SK-N-MC (cell line): ENCODE data around the gene LRRC36.

Source experiments
- DNase-seq: peaks from one replicate; pipeline ENCODE4 v3.0.0-alpha.2; 2011; ENCODE audit warnings: low read depth, low spot score
- H3K27ac ChIP-seq: fragments of 200-600 bp; sonication (generic); 2 replicates; pipeline ENCODE4 v1.5.1; 2016; ENCODE audit warnings: mixed run types
- H3K36me3 ChIP-seq: fragments of 200-600 bp; sonication (generic); 2 replicates; pipeline ENCODE4 v1.6.1; 2017; ENCODE audit warnings: antibody characterized with exemption, low read length, mixed read lengths; ENCODE audit not compliant: insufficient read depth
- H3K4me3 ChIP-seq: fragments of 200-600 bp; sonication (generic); 2 replicates; pipeline ENCODE4 v1.5.1; 2016
- H3K9ac ChIP-seq: fragments of 200-600 bp; sonication (generic); 2 replicates; pipeline ENCODE4 v1.8.0; 2017; ENCODE audit warnings: mixed run types, mixed read lengths; ENCODE audit not compliant: insufficient read length
- H3K9me3 ChIP-seq: fragments of 200-600 bp; sonication (generic); 2 replicates; pipeline ENCODE4 v1.6.1; 2017; ENCODE audit warnings: low read depth, mild to moderate bottlenecking, antibody characterized with exemption, low read length, moderate library complexity, mixed read lengths
- EZH2 ChIP-seq: fragments of 200-600 bp; sonication (generic); IDR thresholded peaks from one replicate; pipeline ENCODE4 v1.6.1; 2017; ENCODE audit warnings: antibody characterized with exemption
- FOXP2 ChIP-seq: optimal IDR thresholded peaks from 2 replicates; pipeline ENCODE3; 2011; ENCODE audit warnings: mild to moderate bottlenecking, moderate library complexity; ENCODE audit not compliant: insufficient read depth; ENCODE audit errors: extremely low read length, control extremely low read depth
- POLR2AphosphoS5 ChIP-seq: IDR thresholded peaks from 2 replicates; pipeline ENCODE4 v1.6.1; 2012; ENCODE audit warnings: mild to moderate bottlenecking, low read depth, low read length, borderline replicate concordance

The LRRC36 gene

DNA sequence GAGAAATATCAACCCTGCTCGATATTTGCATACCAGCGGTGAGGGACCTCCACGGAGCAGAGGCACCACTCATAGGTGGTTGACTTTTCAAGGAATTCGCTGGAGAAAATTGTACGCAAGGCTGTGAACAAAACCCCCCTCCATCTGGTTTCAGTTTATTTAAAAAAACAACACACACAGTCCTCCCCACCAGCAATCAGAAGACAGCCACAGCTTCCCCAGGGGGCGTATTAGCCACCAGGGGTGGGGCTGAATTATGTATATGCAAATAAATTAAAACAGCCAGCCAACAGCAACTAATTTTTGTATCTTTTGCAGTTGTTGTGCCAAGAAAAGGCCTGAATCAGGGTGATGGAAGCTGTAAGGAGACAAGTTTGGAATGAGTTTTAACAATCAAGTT is 98.4 kb downstream of the LRRC36 start:
- no peak for DNase-seq
- no peak overlapping the region for H3K9ac ChIP-seq
- H3K27ac ChIP-seq, result peak overlapping the region; percentile 92
- H3K4me3 ChIP-seq, result peak overlapping the region; percentile 64
- no peaks in the 10 kb centered on the region for H3K9me3 ChIP-seq
- no peaks in the 10 kb centered on the region for H3K36me3 ChIP-seq
- TF ChIP-seq EZH2 (no peak), FOXP2 (no peak), POLR2AphosphoS5 (no peak)

DNA sequence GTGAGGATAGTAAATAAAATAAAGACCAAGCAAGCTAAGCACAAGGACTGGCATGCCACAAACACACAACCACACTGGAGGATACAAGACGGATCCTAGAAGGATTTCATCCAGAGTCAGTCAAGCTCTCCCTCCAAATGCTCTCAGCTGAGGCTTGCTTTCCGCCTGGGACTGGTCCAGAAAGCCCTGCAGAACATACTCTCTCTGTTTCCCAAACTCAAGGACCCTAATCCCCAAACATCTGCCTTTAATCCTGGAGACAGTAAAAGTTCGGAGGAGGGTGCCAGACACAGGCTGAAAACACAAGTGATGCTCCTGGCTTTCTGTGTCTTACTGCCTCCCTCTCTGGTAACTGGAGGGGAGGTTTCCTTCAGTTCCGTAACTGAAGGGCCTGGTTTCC is 99.0 kb downstream of the LRRC36 start:
- H3K9ac ChIP-seq, result no peak overlapping the region
- TF ChIP-seq EZH2 (no peak), POLR2AphosphoS5 (no peak), FOXP2 (no peak)
- H3K36me3 ChIP-seq, result no peaks in the 10 kb centered on the region
- no peaks in the 10 kb centered on the region for H3K9me3 ChIP-seq
- DNase-seq, result no peak
- peak overlapping the region; percentile 64 for H3K4me3 ChIP-seq
- peak overlapping the region; percentile 92 for H3K27ac ChIP-seq

DNA sequence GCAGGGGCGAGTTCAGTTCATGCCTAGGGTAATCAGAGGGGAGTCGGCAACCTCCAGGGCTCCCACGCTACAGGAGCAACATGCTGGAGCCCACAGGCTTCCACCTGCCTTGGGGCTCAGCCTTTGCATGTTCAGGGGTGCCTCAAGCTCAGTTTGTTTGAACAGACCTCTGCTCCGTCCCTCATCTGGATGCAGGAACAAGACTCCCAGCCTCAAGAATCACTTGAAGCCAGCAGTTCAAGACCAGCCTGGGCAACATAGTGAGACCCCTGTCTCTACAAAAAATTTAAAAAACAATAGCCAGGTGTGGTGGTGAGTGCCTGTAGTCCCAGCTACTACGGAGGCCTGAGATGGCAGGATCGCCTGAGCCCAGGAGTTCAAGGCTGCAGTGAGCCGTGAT is 99.4 kb downstream of the LRRC36 start:
- no peak overlapping the region for H3K9ac ChIP-seq
- H3K9me3 ChIP-seq, result no peaks in the 10 kb centered on the region
- no peak overlapping the region for H3K4me3 ChIP-seq
- no peak for TF ChIP-seq FOXP2
- TF ChIP-seq POLR2AphosphoS5, result no peak
- TF ChIP-seq EZH2, result no peak
- no peaks in the 10 kb centered on the region for H3K36me3 ChIP-seq
- peak overlapping the region; percentile 92; the same call in 1 of the 2 replicates for H3K27ac ChIP-seq
- DNase-seq, result no peak

DNA sequence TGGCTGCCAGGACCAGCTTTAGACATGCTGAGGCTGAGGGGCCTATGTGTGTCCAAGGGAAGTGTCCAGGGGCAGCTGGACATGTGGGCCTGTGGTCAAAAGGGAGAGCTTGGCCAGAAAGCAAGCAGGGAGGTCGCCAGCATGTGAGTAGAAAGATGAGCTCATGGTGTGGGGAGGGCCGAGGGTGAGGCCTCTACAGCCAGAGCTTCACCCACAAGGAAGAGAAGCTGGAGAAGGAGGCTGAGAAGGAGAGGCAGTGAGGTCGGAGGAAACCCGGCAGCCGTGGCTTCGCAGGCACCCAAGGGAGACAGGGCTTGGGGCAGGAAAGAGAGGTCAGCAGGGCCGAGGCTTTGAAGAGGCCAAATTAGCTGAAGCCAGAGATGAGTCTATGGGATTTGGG is 100.3 kb downstream of the LRRC36 start:
- Histone ChIP-seq H3K4me3 (no peak overlapping the region), H3K9ac (no peak overlapping the region), H3K36me3 (no peaks in the 10 kb centered on the region), H3K27ac (no peak overlapping the region), H3K9me3 (no peaks in the 10 kb centered on the region)
- TF ChIP-seq FOXP2 (no peak), EZH2 (no peak), POLR2AphosphoS5 (no peak)
- DNase-seq, result no peak

DNA sequence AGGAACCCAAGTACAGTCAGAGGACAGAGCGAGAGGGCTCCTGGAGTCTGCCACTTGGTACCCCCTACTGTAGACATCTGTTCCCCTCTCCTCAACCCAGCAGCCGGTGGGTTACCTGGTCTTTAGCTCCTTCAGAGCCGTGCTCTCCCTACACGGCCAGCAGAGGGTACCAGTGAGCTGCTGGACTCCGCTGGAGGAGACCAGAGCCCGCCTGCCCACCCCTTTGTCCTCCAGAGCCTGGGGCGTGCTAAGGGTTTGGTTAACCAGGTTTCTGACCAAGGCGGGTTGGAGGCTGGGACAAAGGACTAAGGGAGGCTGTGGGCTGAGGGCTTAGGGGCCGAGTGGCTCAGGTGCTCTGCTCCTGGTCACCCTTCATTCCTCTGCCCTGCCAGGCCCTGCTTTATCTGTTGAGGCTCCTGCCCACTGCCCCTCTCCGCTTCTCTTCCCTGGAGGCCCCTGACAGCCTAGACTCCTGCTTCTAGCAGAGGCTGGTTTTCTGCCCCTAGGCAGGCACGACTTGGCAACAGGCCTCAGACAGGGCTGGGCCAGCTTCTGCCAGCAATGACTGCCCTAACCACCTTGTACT is 101.6 kb downstream of the LRRC36 start:
- no peak for DNase-seq

DNA sequence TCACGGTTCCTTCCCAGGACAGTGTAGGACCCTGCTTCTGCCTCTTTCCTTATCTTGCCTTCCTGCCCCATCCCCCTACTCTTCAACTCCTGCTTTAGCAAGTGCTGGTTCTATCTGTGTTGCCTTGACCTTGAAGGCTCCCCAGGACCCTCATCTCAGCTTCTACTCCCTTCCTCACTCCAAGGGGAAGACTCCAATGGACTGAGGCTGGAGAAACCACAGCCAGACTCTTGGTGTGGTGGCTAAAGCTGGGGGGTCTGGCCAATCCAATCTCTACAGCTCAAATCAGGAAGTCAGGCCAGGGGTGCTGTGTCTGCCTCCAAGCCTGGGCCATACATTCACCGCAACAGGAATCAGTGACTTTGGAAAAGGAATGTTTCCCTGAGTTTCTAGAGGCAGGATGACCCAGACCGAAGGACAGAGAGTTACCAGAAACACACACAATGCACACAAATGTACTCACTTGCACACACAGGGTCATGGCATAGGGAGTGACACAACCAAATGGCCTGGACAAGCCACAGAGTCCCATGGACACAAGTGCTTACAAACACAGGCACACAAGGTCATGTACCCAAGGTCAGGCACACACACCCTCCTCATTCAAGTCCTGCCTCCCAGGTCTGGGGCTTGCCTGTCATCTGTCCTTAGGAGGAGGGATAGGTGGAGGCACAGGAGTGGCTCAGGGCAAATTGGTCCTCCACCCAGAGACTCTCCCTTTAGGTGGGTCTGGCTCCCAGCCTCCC is 102.6 kb downstream of the LRRC36 start:
- Histone ChIP-seq H3K36me3 (no peaks in the 10 kb centered on the region), H3K9me3 (no peaks in the 10 kb centered on the region), H3K4me3 (0 out of 2 replicates have a peak overlapping the region, but pooled peaks have one; percentile 82), H3K9ac (no peak overlapping the region), H3K27ac (no peak overlapping the region)
- TF ChIP-seq FOXP2 (no peak), EZH2 (no peak), POLR2AphosphoS5 (no peak)
- DNase-seq, result no peak

More for the DNA sequence above, 101.6 kb downstream of the LRRC36 start:
- no peak overlapping the region for H3K27ac ChIP-seq
- H3K4me3 ChIP-seq, result no peak overlapping the region
- no peaks in the 10 kb centered on the region for H3K9me3 ChIP-seq
- no peaks in the 10 kb centered on the region for H3K36me3 ChIP-seq
- no peak for TF ChIP-seq POLR2AphosphoS5
- no peak for TF ChIP-seq FOXP2
- TF ChIP-seq EZH2, result no peak
- H3K9ac ChIP-seq, result no peak overlapping the region

DNA sequence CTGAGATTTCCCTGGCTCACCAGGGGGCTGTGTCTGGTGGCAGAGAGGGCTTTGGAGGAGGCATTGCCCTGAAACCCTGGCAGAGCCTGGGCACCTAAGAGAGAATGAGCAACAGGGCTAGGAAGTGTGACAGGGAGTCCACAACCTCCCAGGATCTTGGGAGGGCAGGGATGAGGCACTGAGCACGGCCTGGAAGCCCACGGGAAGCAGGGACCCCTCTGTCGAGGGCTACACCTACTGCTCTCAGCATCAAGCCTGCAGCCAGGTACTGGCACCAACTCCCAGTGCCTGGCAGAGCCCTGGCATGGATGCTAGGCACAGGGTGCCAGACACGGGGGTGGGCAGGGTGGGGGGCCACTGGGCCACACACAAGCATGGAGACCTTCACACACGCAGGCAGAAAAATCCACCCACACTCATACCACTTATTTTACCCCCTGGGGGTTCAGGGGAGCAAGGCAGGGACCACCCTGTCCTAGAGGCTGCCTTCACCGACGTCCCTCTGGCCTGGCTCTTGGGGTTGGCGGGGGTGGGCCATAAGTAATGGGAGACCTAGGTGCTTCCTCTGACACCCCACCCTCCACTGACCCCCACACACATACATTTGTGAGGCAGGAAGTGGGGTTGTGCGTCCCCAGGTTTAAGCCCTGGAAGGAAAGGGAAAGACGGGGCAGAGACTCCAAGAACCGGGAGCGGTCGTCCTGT is 103.3 kb downstream of the LRRC36 start:
- TF ChIP-seq POLR2AphosphoS5 (no peak), EZH2 (no peak), FOXP2 (no peak)
- DNase-seq, result no peak
- no peak overlapping the region for H3K27ac ChIP-seq
- peak overlapping the region; percentile 65 for H3K9ac ChIP-seq
- no peaks in the 10 kb centered on the region for H3K9me3 ChIP-seq
- H3K36me3 ChIP-seq, result no peaks in the 10 kb centered on the region
- H3K4me3 ChIP-seq, result peak overlapping the region; percentile 82

DNA sequence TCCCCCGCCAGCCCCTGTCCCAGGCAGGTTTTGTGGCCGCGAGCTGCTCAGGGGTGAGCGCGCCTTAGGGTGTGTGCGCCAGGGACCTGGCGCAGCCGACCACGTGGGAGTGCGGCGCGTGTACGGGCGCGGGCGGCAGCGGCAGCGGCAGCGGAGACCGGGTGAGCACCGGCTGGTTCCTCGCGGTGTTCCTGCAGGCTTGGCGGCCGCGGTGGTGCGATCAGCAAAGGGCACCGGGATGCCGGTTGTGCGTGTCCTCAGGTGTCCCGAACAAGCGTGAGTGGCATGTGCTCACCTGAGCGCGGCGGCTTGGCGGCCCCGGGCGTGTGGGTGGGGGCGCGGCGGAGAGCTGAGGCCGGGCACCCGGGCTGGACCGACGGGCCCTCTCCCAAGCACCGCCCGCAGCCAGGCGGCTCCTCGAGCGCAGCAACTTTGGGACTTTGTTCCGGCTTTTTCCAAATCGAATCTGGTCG is 103.9 kb downstream of the LRRC36 start:
- H3K9ac ChIP-seq, result peak overlapping the region; percentile 65
- H3K4me3 ChIP-seq, result peak overlapping the region; percentile 82
- TF ChIP-seq EZH2 (no peak), POLR2AphosphoS5 (no peak), FOXP2 (no peak)
- H3K9me3 ChIP-seq, result no peaks in the 10 kb centered on the region
- H3K27ac ChIP-seq, result no peak overlapping the region
- H3K36me3 ChIP-seq, result no peaks in the 10 kb centered on the region
- no peak for DNase-seq
